SH-SY5Y (cell line): ENCODE measurements around the gene CLDN15.

Source experiments
- GATA2 ChIP-seq: IDR thresholded peaks from 2 replicates; pipeline ENCODE4 v1.6.1; 2011; ENCODE audit warnings: mild to moderate bottlenecking, low read depth, low read length
- GATA3 ChIP-seq: IDR thresholded peaks from 2 replicates; pipeline ENCODE4 v1.6.1; 2011; ENCODE audit warnings: low read depth, mild to moderate bottlenecking, low read length, moderate library complexity

DNA sequence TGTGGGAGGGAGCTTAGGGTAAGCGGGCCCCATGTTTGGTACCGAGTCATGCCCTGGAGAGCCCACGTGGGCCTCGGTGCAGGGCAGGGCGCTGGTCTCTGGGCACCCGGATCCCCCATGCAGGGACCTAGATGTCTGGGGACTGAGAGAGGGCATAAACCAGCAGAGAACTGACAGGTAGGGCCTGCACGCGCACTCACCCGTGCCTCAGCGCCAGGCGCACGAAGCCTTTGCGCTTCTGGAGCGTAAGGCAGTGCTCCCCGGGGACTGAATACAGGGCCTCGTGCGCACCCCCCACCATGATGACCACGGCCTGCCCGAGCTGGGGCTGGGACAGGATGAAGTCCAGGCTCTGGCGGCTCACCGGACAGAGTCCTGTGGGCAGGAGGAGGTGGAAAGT lies 39.6 kb downstream of the CLDN15 start:
- no peak for TF ChIP-seq GATA2
- no peak for TF ChIP-seq GATA3
